G401.6 (cell line): ENCODE data around the gene CYP26A1.

Experiments
- FAIRE-seq: peaks from 2 replicates; lab custom pipeline; 2012; peaks lifted over from hg19 to GRCh38; lab: Jason Lieb, UNC

CYP26A1 gene

DNA sequence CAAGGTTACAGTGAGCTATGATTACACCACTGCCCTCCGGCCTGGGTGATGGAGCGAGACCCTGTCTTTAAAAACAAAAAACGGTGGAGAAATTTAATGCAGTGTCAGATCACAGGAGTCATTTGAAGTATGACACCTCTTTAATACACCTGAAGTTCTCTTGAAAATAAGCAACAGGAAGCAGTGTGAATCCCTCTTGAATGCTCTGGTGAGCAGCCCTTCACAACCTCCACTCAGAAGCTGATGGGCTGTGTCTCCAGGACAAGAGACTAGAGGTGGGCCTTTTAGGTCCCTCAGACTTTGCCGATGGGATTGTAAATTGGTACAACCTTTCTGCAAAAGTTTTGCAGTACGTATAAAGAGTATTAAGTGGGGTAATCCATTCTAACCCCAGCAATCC, 50.1 kb downstream of the CYP26A1 start:
- FAIRE-seq, result no peak

DNA sequence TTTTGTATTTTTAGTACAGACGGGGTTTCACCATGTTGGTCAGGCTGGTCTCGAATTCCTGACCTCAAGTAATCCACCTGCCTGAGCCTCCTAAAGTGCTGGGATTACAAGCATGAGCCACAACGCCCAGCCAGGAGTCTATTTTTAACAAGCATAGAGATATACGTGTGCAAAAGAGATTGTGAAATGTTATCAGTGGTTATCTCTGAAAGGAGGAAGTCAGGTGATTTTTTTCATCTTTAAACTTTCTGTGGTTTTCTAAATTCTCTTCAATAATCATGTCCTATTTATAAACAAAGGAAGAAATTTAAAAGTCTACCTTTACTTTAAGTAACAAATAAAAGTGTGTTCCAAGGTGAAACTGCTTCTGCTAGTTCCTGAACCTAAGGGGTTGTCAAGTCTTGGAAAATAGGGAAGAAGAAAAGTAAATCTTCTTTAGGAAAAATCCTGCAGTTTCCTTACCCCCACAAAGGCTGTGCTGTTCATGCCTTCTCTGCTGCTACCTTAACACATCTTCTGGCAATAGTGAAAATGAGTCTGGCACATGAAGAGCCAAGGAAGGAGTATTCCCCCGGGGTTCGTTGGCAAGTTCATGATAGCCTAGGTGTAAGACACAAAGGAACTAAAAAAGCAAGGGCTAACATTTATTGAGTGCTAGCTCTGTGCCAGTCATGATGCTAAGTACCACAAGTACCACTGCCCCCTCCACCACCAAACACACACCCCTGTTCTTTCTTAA, 51.1 kb downstream of the CYP26A1 start:
- no peak for FAIRE-seq

DNA sequence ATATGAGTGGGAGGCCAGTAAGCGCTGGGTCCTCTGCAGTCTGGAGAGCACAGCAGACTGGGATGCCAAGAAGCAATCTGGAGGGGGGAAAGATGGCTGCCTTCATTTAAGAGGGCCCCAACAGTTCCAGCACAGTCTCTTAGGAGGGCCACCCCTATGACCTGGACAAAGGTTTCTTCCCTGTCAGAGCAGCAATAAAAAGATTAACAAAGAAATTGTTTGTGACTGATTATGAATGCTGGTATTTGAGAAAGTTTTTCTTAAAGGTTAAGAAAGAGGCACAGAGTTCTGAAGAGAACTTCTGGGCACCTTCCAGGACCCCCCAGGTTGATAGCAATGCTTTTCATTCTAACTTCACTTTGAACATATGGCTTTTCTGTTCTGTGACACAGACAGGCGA, 52.3 kb downstream of the CYP26A1 start:
- FAIRE-seq, result no peak

DNA sequence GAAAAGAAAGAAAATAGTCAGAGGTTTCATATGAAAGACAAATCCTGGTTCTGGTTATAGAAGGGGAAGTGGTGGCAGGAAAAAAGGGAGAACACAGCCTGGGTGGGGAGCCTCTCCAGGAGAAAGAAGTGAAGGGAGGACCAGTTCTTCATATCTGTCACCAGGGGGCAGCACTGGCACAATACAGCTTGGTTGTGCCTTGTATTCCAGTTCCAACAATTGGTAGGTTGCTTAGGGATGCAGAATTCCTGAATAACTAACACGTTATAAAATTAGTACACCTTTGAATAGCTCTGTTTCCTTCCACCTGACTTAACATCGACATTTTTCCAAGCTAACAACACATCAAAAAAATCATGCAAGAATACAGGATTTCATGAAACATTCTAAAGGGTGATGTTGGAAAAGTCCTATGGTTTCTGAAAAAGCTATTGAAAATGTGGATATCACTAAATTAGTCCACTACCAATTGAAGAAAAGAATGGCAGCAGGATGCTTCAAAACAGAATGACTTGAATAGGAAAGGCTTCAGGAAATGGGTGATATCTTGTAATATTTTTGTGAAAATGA, 52.9 kb downstream of the CYP26A1 start:
- no peak for FAIRE-seq
